ENCODE measurements around the gene SCAPER.

SCAPER gene

GRCh38 chr15:76588811-76589747 lies 316.1 kb downstream of the SCAPER start:
- DNase-seq (ENCODE audit: extremely low read depth in 1 of 2, low read depth in 1 of 2): no peak

GRCh38 chr15:76585576-76585897 lies 319.6 kb downstream of the SCAPER start:
- DNase-seq (ENCODE audit: extremely low read depth in 1 of 2, low read depth in 1 of 2): no peak

- DNase-seq (ENCODE audit: extremely low read depth in 1 of 2, low read depth in 1 of 2): no peak
These were observed 320.1 kb downstream of the SCAPER start for GRCh38 chr15:76584868-76585575.

GRCh38 chr15:76582550-76582949 lies 322.6 kb downstream of the SCAPER start:
- no peak for DNase-seq (ENCODE audit: extremely low read depth in 1 of 2, low read depth in 1 of 2)

- DNase-seq (ENCODE audit: extremely low read depth in 1 of 2, low read depth in 1 of 2): no peak
These were observed 327.1 kb downstream of the SCAPER start for GRCh38 chr15:76577879-76578512.

- DNase-seq (ENCODE audit: extremely low read depth in 1 of 2, low read depth in 1 of 2): no peak
These were observed 328.4 kb downstream of the SCAPER start for GRCh38 chr15:76576523-76577279.

GRCh38 chr15:76575679-76576078 lies 329.5 kb downstream of the SCAPER start:
- DNase-seq (ENCODE audit: extremely low read depth in 1 of 2, low read depth in 1 of 2): no peak

GRCh38 chr15:76575274-76575673 lies 329.9 kb downstream of the SCAPER start:
- DNase-seq (ENCODE audit: extremely low read depth in 1 of 2, low read depth in 1 of 2): no peak

- DNase-seq (ENCODE audit: extremely low read depth in 1 of 2, low read depth in 1 of 2): no peak
These were observed 332.2 kb downstream of the SCAPER start for GRCh38 chr15:76572983-76573314.

GRCh38 chr15:76566276-76566675 lies 338.9 kb downstream of the SCAPER start:
- no peak for DNase-seq (ENCODE audit: extremely low read depth in 1 of 2, low read depth in 1 of 2)

GRCh38 chr15:76565366-76565765 lies 339.8 kb downstream of the SCAPER start:
- no peak for DNase-seq (ENCODE audit: extremely low read depth in 1 of 2, low read depth in 1 of 2)

GRCh38 chr15:76555247-76555646 lies 349.9 kb downstream of the SCAPER start:
- no peak for DNase-seq (ENCODE audit: extremely low read depth in 1 of 2, low read depth in 1 of 2)

GRCh38 chr15:76553564-76553963 lies 351.6 kb downstream of the SCAPER start:
- no peak for DNase-seq (ENCODE audit: extremely low read depth in 1 of 2, low read depth in 1 of 2)

GRCh38 chr15:76553102-76553501 lies 352.0 kb downstream of the SCAPER start:
- no peak for DNase-seq (ENCODE audit: extremely low read depth in 1 of 2, low read depth in 1 of 2)

- no peak for DNase-seq (ENCODE audit: extremely low read depth in 1 of 2, low read depth in 1 of 2)
These were observed 358.3 kb downstream of the SCAPER start for GRCh38 chr15:76546805-76547204.

GRCh38 chr15:76533995-76534394 lies 371.1 kb downstream of the SCAPER start:
- DNase-seq (ENCODE audit: extremely low read depth in 1 of 2, low read depth in 1 of 2): no peak

- DNase-seq (ENCODE audit: extremely low read depth in 1 of 2, low read depth in 1 of 2): no peak
These were observed 371.9 kb downstream of the SCAPER start for GRCh38 chr15:76533060-76533820.

GRCh38 chr15:76529911-76530310 lies 375.2 kb downstream of the SCAPER start:
- DNase-seq (ENCODE audit: extremely low read depth in 1 of 2, low read depth in 1 of 2): no peak

GRCh38 chr15:76526111-76526510 lies 379.0 kb downstream of the SCAPER start:
- no peak for DNase-seq (ENCODE audit: extremely low read depth in 1 of 2, low read depth in 1 of 2)

GRCh38 chr15:76517910-76518309 lies 387.2 kb downstream of the SCAPER start:
- no peak for DNase-seq (ENCODE audit: extremely low read depth in 1 of 2, low read depth in 1 of 2)

All from activated CD8-positive, alpha-beta memory T cell treated with anti-CD3 and anti-CD28 coated beads for 1 hour (primary cell).